ENCODE data around the gene RAB20.

DNA sequence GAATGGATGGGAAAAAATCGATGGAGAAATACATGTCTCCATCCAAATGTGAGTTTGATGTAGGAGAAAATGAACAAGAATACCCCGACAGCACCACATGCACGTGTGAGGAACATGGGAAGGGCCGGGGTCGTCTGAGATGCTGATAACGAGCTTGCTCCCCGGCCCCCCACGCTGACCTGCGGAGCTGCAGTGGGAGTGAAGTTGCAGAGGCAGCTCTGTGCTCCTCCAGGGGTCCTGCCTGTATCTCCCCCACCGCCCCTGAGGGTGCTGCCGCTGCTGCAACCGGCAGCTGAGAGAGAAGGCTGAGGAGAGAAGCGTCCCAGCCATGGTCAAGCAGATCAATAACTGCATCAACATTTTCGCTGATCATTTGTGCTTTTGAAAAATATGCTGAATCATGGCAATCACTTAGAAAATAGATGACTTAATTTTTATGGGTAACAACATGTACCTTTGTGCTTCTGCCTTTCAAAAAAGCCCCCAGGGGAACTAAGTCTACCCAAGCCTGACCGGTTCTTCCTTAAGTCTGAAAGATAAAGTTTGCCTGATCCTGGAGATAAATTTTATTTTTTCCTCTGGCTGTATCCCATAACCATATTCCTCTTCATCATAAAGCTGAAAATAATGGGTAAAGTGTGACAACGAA is 35.6 kb upstream of the RAB20 start:
- TF ChIP-seq CTCF (IDR thresholded peaks at IDR 0.05) (no peak), POLR2AphosphoS5 (IDR thresholded peaks at IDR 0.05; ENCODE audit: low read depth, low read length) (no peak)
- TF ChIP-seq, protein P1, sequence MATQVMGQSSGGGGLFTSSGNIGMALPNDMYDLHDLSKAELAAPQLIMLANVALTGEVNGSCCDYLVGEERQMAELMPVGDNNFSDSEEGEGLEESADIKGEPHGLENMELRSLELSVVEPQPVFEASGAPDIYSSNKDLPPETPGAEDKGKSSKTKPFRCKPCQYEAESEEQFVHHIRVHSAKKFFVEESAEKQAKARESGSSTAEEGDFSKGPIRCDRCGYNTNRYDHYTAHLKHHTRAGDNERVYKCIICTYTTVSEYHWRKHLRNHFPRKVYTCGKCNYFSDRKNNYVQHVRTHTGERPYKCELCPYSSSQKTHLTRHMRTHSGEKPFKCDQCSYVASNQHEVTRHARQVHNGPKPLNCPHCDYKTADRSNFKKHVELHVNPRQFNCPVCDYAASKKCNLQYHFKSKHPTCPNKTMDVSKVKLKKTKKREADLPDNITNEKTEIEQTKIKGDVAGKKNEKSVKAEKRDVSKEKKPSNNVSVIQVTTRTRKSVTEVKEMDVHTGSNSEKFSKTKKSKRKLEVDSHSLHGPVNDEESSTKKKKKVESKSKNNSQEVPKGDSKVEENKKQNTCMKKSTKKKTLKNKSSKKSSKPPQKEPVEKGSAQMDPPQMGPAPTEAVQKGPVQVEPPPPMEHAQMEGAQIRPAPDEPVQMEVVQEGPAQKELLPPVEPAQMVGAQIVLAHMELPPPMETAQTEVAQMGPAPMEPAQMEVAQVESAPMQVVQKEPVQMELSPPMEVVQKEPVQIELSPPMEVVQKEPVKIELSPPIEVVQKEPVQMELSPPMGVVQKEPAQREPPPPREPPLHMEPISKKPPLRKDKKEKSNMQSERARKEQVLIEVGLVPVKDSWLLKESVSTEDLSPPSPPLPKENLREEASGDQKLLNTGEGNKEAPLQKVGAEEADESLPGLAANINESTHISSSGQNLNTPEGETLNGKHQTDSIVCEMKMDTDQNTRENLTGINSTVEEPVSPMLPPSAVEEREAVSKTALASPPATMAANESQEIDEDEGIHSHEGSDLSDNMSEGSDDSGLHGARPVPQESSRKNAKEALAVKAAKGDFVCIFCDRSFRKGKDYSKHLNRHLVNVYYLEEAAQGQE (IDR thresholded peaks at IDR 0.05; ENCODE audit: insufficient read depth in 1 of 2, low read depth in 2 of 2, low read length in 1 of 2) = no peak
